GM19395 (cell line): Measurements from ENCODE around the gene ODAD2.
A peak's percentile ranks its signal among the peaks of the same experiment; 100 is the strongest.
"Not testable (repeated sequence)": the region's sequence is repeated elsewhere in the genome, so short reads cannot be mapped to it uniquely, and the experiment has no call there.

Experiments
- ATAC-seq: cut with Tn5 transposase; IDR thresholded peaks from one replicate; pipeline ENCODE4 v1.9.1; 2021; ENCODE audit warnings: mild to moderate bottlenecking, moderate library complexity; ENCODE audit not compliant: unreplicated experiment

The ODAD2 gene

GRCh38 chr10:27970795-27971194 lies 28.1 kb downstream of the ODAD2 start:
- ATAC-seq = not testable (repeated sequence)

- not testable (repeated sequence) for ATAC-seq
Observed at GRCh38 chr10:27969931-27970330, 28.9 kb downstream of the ODAD2 start.

- ATAC-seq = no peak
Observed at GRCh38 chr10:27959093-27959715, 39.7 kb downstream of the ODAD2 start.

- peak; percentile 93 for ATAC-seq
Observed at GRCh38 chr10:27958383-27958782, 40.5 kb downstream of the ODAD2 start.

- no peak for ATAC-seq
Observed at GRCh38 chr10:27950242-27950564, 48.7 kb downstream of the ODAD2 start.

GRCh38 chr10:27949528-27950241 lies 49.2 kb downstream of the ODAD2 start:
- ATAC-seq = no peak

GRCh38 chr10:27948186-27948585 lies 50.7 kb downstream of the ODAD2 start:
- ATAC-seq = no peak

- no peak for ATAC-seq
Observed at GRCh38 chr10:27947540-27947939, 51.3 kb downstream of the ODAD2 start.

- ATAC-seq = no peak
Observed at GRCh38 chr10:27944005-27944404, 54.9 kb downstream of the ODAD2 start.

GRCh38 chr10:27914888-27915287 lies 84.0 kb downstream of the ODAD2 start:
- ATAC-seq = no peak

- no peak for ATAC-seq
Observed at GRCh38 chr10:27912231-27912630, 86.6 kb downstream of the ODAD2 start.

- ATAC-seq = no peak
Observed at GRCh38 chr10:27911539-27911938, 87.3 kb downstream of the ODAD2 start.

- no peak for ATAC-seq
Observed at GRCh38 chr10:27911011-27911410, 87.9 kb downstream of the ODAD2 start.

GRCh38 chr10:27908231-27908630 lies 90.6 kb downstream of the ODAD2 start:
- ATAC-seq = no peak

GRCh38 chr10:27899485-27899884 lies 99.4 kb downstream of the ODAD2 start:
- not testable (repeated sequence) for ATAC-seq

- ATAC-seq = no peak
Observed at GRCh38 chr10:27899058-27899457, 99.8 kb downstream of the ODAD2 start.

- no peak for ATAC-seq
Observed at GRCh38 chr10:27893358-27893954, 105.4 kb downstream of the ODAD2 start.

- no peak for ATAC-seq
Observed at GRCh38 chr10:27890971-27891370, 107.9 kb downstream of the ODAD2 start.

- ATAC-seq = no peak
Observed at GRCh38 chr10:27889518-27889917, 109.4 kb downstream of the ODAD2 start.

- ATAC-seq = no peak
Observed at GRCh38 chr10:27884185-27884641, 114.7 kb downstream of the ODAD2 start.

GRCh38 chr10:27878281-27878680 lies 120.6 kb downstream of the ODAD2 start:
- ATAC-seq = no peak

- ATAC-seq = no peak
Observed at GRCh38 chr10:27865221-27865635, 133.7 kb downstream of the ODAD2 start.
